ENCODE data around the gene COPS7B.

GRCh38 chr2:231803501-231804138 lies 17.4 kb downstream of the COPS7B start:
- no peak for TF ChIP-seq CTCF (conservative IDR thresholded peaks at IDR 0.05)
- no peak for TF ChIP-seq ZFX (IDR thresholded peaks at IDR 0.05)

Measured in C4-2B (cell line).